NCI-H1436 (cell line): Measurements from ENCODE around the gene CSNK1E.
"Not testable (repeated sequence)": the region's sequence is repeated elsewhere in the genome, so short reads cannot be mapped to it uniquely, and the experiment has no call there.

ENCODE experiments used
- DNase-seq: peaks from one replicate; lab custom pipeline; 2025; lab: John Stamatoyannopoulos, UW

Gene CSNK1E

GRCh38 chr22:38317122-38317994 lies at the start of gene CSNK1E:
TSS of gene CSNK1E (minus strand) at chr22:38317433. CDS start at chr22:38314157, 3,276 bp downstream.
- DNase-seq: peak; percentile 50

DNA sequence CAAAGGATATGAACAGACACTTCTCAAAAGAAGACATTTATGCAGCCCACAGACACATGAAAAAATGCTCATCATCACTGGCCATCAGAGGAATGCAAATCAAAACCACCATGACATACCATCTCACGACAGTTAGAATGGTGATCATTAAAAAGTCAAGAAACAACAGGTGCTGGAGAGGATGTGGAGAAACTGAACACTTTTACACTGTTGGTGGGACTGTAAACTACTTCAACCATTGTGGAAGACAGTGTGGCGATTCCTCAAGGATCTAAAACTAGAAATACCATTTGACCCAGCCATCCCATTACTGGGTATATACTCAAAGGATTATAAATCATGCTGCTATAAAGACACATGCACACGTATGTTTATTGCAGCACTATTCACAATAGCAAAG lies 48.6 kb upstream of the CSNK1E start:
- not testable (repeated sequence) for DNase-seq

DNA sequence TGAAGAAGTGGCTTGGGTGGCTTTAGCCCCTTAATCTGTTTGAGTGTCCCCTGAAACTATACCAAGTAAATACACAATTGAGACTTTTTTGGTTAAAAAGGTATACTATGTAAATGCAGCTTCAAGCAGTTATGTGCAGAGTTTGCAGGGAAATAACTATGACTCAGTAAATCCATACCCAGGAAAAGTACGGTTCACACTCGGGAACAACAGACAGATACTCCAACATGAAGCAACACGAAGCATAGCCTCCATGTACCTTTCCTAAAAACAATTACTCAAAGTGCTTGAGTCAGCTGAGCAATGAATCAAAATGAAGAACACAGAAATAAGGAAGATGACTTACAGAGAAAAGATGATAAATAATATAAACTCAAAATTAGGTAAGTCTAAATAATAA lies 47.9 kb upstream of the CSNK1E start:
- not testable (repeated sequence) for DNase-seq

DNA sequence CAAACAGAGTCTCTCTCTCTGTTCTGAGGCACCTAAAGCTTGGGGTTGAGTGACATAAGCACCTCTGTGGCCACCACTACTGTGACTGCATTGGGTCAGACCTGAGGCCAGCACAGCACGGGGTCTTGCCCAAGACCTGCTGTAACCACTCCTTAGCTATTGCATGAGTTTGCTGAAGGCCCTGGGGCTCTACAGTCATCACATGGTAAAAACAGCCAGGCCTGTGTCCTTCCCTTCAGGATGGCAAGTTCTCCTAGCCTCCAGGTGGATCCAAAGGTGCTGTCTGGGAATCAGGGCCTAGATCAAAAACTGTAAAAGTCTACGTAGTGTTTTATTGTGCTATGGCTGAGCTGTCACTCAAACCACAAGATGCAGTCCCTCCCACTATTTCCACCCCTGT lies 43.3 kb upstream of the CSNK1E start:
- DNase-seq: not testable (repeated sequence)

- DNase-seq: not testable (repeated sequence)
These were observed 42.6 kb upstream of the CSNK1E start for GRCh38 chr22:38359817-38360216.

- not testable (repeated sequence) for DNase-seq
These were observed 40.7 kb upstream of the CSNK1E start for GRCh38 chr22:38357971-38358370.

- no peak for DNase-seq
These were observed 38.0 kb upstream of the CSNK1E start for GRCh38 chr22:38355275-38355674.

DNA sequence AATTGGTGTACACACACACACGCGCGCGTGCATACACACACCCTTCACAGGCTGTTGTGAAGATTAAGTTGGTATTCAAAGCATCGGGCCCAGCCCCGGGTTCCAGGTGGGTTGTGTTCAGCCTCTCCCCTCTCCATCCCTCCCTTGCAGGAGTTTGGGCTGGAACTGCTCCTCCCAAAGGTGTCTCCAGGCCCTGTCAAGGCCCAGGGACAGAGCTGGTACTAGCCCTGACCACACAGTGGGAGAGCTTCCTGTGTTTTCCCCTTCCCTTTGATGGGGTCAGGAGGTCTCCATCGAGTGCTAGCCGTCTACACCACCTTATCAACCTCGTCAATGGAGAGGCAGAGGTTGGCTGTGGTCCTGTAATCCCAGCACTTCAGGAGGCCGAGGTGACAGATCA lies 36.5 kb upstream of the CSNK1E start:
- no peak for DNase-seq

DNA sequence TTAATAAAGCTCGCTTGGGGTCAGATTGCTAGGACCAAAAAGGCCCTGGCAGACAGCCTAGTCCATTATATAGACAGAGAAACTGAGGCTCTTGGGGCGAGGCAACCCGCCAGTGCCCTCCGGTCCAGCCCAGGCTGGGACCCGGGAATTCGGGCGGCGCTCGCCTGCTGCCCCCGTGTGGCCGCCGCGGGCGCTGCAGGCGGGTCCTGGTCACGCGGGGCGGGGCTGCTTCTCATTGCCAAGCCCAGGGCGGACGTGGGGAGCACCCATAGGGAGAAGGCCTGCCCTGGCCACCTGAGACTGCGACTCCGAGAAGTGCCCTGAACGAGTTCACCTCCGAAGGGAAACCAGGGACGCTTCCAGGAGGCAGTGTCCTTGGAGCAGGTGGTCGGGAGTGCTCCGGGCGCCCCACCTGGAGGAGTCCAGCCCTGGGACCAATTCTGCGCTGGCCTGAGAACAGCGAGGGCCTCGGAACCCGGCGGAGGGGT lies 36.0 kb upstream of the CSNK1E start:
- peak; percentile 42 for DNase-seq

DNA sequence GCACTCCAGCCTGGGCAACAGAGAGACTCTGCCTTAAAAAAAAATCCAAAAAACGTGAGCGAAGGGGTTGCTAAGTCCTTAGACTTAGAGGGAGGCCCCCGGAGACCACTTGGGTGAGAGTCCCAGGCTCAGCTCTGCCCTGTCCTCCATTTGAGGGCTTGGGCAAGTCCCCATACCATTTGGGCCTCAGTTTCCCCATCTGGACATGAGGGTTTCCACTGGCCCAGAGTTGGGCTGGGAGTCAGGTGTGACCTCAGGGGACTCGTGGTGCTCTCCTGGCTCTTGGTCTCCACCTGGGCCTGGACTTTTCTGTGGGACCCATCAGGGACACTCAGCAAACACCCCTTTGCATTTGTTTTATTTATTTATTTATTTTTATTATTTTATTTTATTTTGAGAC lies 35.2 kb upstream of the CSNK1E start:
- no peak for DNase-seq

GRCh38 chr22:38350444-38351359 lies 33.5 kb upstream of the CSNK1E start:
- DNase-seq: no peak

DNA sequence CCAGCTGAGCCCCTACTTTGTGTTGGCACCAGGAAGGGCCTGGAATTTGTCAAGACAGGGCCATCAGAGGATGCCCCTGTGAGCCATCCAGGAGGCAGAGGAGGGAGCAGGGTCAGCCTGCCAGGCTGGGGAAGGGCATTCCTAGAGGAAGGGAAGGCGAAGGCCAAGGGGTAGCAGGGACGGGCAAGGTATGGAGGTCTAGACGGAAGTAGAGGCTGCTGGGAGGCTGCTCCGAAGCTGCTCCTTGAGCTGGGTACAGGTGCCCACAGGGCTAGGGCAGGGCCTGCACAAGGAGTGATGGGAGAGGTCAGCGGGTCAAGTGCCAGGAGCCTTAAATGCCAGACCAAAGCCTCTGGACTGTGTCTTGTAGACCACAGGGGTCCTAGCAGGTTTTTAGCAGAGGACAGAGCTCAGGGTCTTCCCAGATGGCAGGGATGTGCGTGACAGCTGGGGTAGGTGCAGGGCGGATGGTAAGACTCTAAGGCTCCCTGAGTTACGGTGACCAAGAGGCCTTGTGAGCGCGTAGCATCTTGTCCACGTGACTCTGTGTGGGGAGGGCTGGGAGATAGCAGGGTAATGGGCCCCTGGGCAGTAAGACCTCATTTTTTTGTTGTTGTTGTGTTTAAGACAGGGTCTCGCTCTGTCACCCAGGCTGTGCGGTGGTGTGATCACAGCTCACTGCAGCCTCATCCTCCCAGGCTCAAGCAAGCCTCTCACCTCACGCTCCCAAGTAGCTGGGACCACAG lies 31.7 kb upstream of the CSNK1E start:
- no peak for DNase-seq

DNA sequence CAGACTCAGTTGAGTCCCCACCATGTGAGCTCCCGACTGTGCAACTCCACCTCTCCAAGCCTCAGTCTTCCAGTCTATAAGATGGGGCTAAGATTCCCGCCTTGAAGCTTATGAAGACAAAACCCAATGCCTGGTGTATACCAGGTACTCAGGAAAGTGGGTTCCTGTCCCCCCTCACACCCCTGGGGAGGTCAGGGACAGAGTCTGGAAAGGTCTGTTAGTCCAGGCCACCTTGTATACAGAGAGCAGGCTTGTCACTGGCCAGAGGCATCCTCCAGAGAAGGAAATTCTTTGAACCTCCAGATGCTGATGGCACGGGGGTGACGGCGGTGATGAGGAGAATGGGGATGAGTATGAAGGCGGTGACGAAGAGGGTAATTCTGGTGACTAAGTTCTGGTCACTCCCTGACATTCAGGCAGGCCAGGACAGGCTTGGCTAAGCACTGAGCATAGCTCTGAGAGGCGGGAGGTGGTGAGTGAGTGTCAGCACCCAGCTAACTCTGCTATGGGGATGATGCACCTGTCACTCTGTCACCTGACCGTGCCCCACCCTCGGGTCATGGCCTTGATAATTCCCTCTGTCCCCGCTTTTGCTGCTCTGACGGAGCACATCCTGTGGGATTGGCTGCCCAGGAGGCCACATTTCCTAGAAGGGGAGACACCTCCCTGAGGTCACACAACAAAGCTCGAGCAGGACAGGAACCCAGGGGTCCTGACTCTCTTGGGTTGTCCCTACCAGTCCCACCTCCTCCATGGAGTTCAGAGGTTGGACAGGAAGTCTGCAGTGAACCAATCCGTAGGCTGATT lies 30.9 kb upstream of the CSNK1E start:
- DNase-seq: no peak

GRCh38 chr22:38347181-38347943 lies 30.1 kb upstream of the CSNK1E start:
- no peak for DNase-seq

- no peak for DNase-seq
These were observed 29.3 kb upstream of the CSNK1E start for GRCh38 chr22:38346506-38346905.

- no peak for DNase-seq
These were observed 28.5 kb upstream of the CSNK1E start for GRCh38 chr22:38345782-38346181.

GRCh38 chr22:38339893-38340292 lies 22.7 kb upstream of the CSNK1E start:
- DNase-seq: not testable (repeated sequence)

- no peak for DNase-seq
These were observed 21.6 kb upstream of the CSNK1E start for GRCh38 chr22:38338772-38339379.

DNA sequence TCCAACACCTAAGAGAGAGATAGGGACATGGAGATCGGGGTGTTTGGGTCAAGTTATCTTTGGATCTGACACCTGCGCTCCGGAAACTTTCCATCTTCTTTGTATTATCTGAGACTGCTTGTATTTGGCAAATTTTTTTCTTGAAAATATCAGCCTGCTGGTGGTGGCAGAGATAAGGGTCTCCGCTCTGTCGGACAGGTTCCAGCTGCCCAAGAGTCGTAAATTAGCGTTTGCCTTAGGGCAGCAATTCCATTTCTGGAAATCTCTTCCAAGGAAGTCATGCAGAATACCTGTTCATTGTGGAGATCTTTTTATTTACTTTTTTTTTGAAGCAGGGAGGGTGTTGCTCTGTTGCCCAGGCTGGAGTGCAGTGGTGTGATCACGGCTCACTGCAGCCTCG lies 19.5 kb upstream of the CSNK1E start:
- no peak for DNase-seq

DNA sequence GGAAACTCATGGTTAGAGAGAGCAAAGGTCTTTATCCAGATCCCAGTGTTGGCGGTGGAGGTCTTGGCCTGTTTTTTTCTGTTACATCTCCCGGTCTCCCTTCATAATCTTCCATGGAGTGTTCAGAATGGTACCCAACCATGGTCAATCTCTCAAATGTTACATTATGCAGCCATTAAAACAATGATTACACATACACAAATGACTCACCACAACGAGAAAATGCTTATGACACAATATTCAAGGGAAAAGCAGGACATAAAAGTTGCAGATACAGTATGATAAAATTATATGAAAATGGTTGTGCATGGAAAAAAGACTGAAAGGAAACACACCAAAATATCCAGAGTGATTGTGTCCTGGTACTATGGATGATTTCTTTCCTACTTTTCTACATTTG lies 17.8 kb upstream of the CSNK1E start:
- DNase-seq: no peak
